HFF-Myc (cell line): Measurements from ENCODE around the gene RPL31.

Source experiments
- DNase-seq: peaks from one replicate; pipeline ENCODE4 v3.0.0-alpha.2; 2011; ENCODE audit warnings: low read depth; ENCODE audit errors: extremely low read depth
- H3K4me3 ChIP-seq: replicated peaks from 2 replicates; pipeline ENCODE4 v1.5.1; 2011; ENCODE audit warnings: low read depth, mild to moderate bottlenecking, control low read depth, low read length
- CTCF ChIP-seq: IDR thresholded peaks from 2 replicates; pipeline ENCODE4 v1.5.1; 2012; ENCODE audit warnings: mild to moderate bottlenecking, low read depth, low read length, control low read depth; ENCODE audit errors: missing control alignments

The RPL31 gene

GRCh38 chr2:101017371-101017770 is 15.3 kb downstream of the RPL31 start:
- no peak for DNase-seq
- no peak overlapping the region for H3K4me3 ChIP-seq
- TF ChIP-seq CTCF = no peak

GRCh38 chr2:101018934-101019333 is 16.8 kb downstream of the RPL31 start:
- TF ChIP-seq CTCF = no peak
- no peak for DNase-seq
- H3K4me3 ChIP-seq = no peak overlapping the region

GRCh38 chr2:101022221-101022620 is 20.1 kb downstream of the RPL31 start:
- no peak for DNase-seq
- no peak for TF ChIP-seq CTCF
- H3K4me3 ChIP-seq = no peak overlapping the region

GRCh38 chr2:101023327-101024107 is 21.4 kb downstream of the RPL31 start:
- no peak overlapping the region for H3K4me3 ChIP-seq
- no peak for DNase-seq
- TF ChIP-seq CTCF = no peak

GRCh38 chr2:101025561-101025960 is 23.5 kb downstream of the RPL31 start:
- no peak overlapping the region for H3K4me3 ChIP-seq
- TF ChIP-seq CTCF = no peak
- no peak for DNase-seq

- no peak for TF ChIP-seq CTCF
- no peak overlapping the region for H3K4me3 ChIP-seq
- DNase-seq = no peak
Observed at GRCh38 chr2:101026253-101026701, 24.2 kb downstream of the RPL31 start.
